ENCODE results near the gene PTTG2.

Gene PTTG2

GRCh38 chr4:37995299-37995821 lies 35.2 kb downstream of the PTTG2 start:
- peaks cover 0 to 90% (median 47%) of the 10 kb centered on the region in 4 donors for H3K4me1 ChIP-seq
- no peaks in the 10 kb centered on the region for H3K36me3 ChIP-seq
- peak overlapping the region; percentile 58 to 80 for H3K27ac ChIP-seq
- H3K9me3 ChIP-seq, result no peaks in the 10 kb centered on the region
- no peak for TF ChIP-seq CTCF (IDR thresholded peaks at IDR 0.05)
- H3K4me3 ChIP-seq, result no peak overlapping the region
- H3K27me3 ChIP-seq, result no peaks in the 10 kb centered on the region
- intact Hi-C loops (cut with DNase I; ENCODE audit: low total_unique reads), result no loop called here
- no peak for DNase-seq

- DNase-seq, result no peak
- H3K36me3 ChIP-seq, result no peaks in the 10 kb centered on the region
- no peaks in the 10 kb centered on the region for H3K9me3 ChIP-seq
- peaks cover 0 to 82% (median 41%) of the 10 kb centered on the region in 4 donors for H3K4me1 ChIP-seq
- no peaks in the 10 kb centered on the region for H3K27me3 ChIP-seq
- H3K4me3 ChIP-seq, result no peak overlapping the region
- intact Hi-C loops (cut with DNase I; ENCODE audit: low total_unique reads), result no loop called here
- no peak for TF ChIP-seq CTCF (IDR thresholded peaks at IDR 0.05)
- H3K27ac ChIP-seq, result peak overlapping the region; percentile 58 to 80
Observed at GRCh38 chr4:37995981-37996775, 36.0 kb downstream of the PTTG2 start.

GRCh38 chr4:37998226-37998625 lies 38.0 kb downstream of the PTTG2 start:
- peaks cover 0 to 80% (median 37%) of the 10 kb centered on the region in 4 donors for H3K4me1 ChIP-seq

GRCh38 chr4:37999000-37999716 lies 39.0 kb downstream of the PTTG2 start:
- Histone ChIP-seq H3K4me3 (no peak overlapping the region), H3K36me3 (no peaks in the 10 kb centered on the region), H3K27ac (peak overlapping the region in 1 of 2 donors; percentile 58), H3K4me1 (peaks cover 0 to 80% (median 39%) of the 10 kb centered on the region in 4 donors), H3K9me3 (no peaks in the 10 kb centered on the region), H3K27me3 (no peaks in the 10 kb centered on the region)
- no peak for TF ChIP-seq CTCF (IDR thresholded peaks at IDR 0.05)
- DNase-seq, result no peak
- intact Hi-C loops (cut with DNase I; ENCODE audit: low total_unique reads), result no loop called here

More at GRCh38 chr4:37998226-37998625, 38.0 kb downstream of the PTTG2 start:
- no peak for TF ChIP-seq CTCF (IDR thresholded peaks at IDR 0.05)
- H3K36me3 ChIP-seq, result no peaks in the 10 kb centered on the region
- H3K27me3 ChIP-seq, result no peaks in the 10 kb centered on the region
- peak overlapping the region; percentile 58 to 80 for H3K27ac ChIP-seq
- H3K9me3 ChIP-seq, result no peaks in the 10 kb centered on the region
- intact Hi-C loops (cut with DNase I; ENCODE audit: low total_unique reads), result no loop called here
- no peak overlapping the region for H3K4me3 ChIP-seq
- DNase-seq, result no peak

- Histone ChIP-seq H3K27me3 (no peaks in the 10 kb centered on the region), H3K9me3 (no peaks in the 10 kb centered on the region), H3K4me3 (no peak overlapping the region), H3K4me1 (peaks cover 0 to 80% (median 37%) of the 10 kb centered on the region in 4 donors), H3K27ac (no peak overlapping the region), H3K36me3 (no peaks in the 10 kb centered on the region)
- intact Hi-C loops (cut with DNase I; ENCODE audit: low total_unique reads), result no loop called here
- no peak for TF ChIP-seq CTCF (IDR thresholded peaks at IDR 0.05)
- DNase-seq, result no peak
Observed at GRCh38 chr4:37999965-38000364, 39.8 kb downstream of the PTTG2 start.
